A549 (cell line): ENCODE results near the gene BOK. TPM values are rescaled to one million over a fixed set of nuclear protein-coding genes. Genes with fewer than 3 reads are reported as not detected.

Source experiments
- ATAC-seq, 2 experiments: fragments of 200-7000 bp in 1 of 2; fragments of >200 bp in 1 of 2; cut with Nextera tagmentation in 1 of 2; cut with Tn5 transposase in 1 of 2; 3 replicates each; pipeline versions ENCODE4 v1.8.0 to v1.9.1; 2018 to 2020; ENCODE audit warnings: mild to moderate bottlenecking in 1 of 2, moderate library complexity in 1 of 2
- CTCF ChIA-PET: fragments of 300-600 bp; sonication (Branson Sonifier 250); formaldehyde crosslinking; extraction: SDS; loops from one replicate; lab custom pipeline; 2021; ENCODE audit warnings: antibody characterized with exemption, inconsistent platforms; lab: Yijun Ruan, JAX
- POLR2A ChIA-PET: fragments of 350-600 bp; formaldehyde crosslinking; extraction: SDS; loops from one replicate; lab custom pipeline; 2021; ENCODE audit warnings: antibody characterized with exemption, inconsistent platforms; lab: Yijun Ruan, JAX
- DNase-seq, 2 experiments: peaks; one replicate each; pipeline versions ENCODE4 v3.0.0 to v3.0.0-alpha.2; 2011 to 2016; ENCODE audit warnings: low read depth in 1 of 2, low spot score in 1 of 2
- FAIRE-seq: peaks from 2 replicates; lab custom pipeline; 2011; peaks lifted over from hg19 to GRCh38; lab: Jason Lieb, UNC
- H3K27ac ChIP-seq, 2 experiments: fragments of >200 bp; sonication (Bioruptor Twin); formaldehyde crosslinking; 3 replicates each; pipeline ENCODE4 v1.5.1; 2016 to 2017
- H3K4me1 ChIP-seq: fragments of >200 bp; sonication (Bioruptor Twin); formaldehyde crosslinking; 3 replicates; pipeline ENCODE4 v1.6.1; 2016
- H3K4me2 ChIP-seq: fragments of >200 bp; sonication (Bioruptor Twin); formaldehyde crosslinking; 3 replicates; pipeline ENCODE4 v1.6.1; 2016
- H3K4me3 ChIP-seq: fragments of >200 bp; sonication (Bioruptor Twin); formaldehyde crosslinking; 3 replicates; pipeline ENCODE4 v1.5.1; 2016
- H3K9me3 ChIP-seq: fragments of >200 bp; sonication (Bioruptor Twin); formaldehyde crosslinking; 3 replicates; pipeline ENCODE4 v1.6.1; 2016
- ATOH8 ChIP-seq: fragments of 250-450 bp; sonication (Bioruptor Pico); IDR thresholded peaks from 2 replicates; pipeline ENCODE4 v1.5.0; 2020; ENCODE audit warnings: low read depth, mild to moderate bottlenecking, moderate library complexity
- BHLHE40 ChIP-seq: IDR thresholded peaks from 2 replicates; pipeline ENCODE4 v1.6.1; 2012; ENCODE audit warnings: low read depth, low read length, inconsistent platforms
- CBX2 ChIP-seq: fragments of 200-600 bp; sonication (generic); IDR thresholded peaks from 2 replicates; pipeline ENCODE4 v1.6.1; 2016; ENCODE audit warnings: low read depth, mild to moderate bottlenecking, borderline replicate concordance
- CBX8 ChIP-seq: fragments of 200-600 bp; sonication (generic); IDR thresholded peaks from 2 replicates; pipeline ENCODE4 v1.6.1; 2016
- CEBPB ChIP-seq, 2 experiments: fragments of >200 bp in 1 of 2; sonication (Bioruptor Twin) in 1 of 2; formaldehyde crosslinking in 1 of 2; IDR thresholded peaks; 2 replicates each; pipeline ENCODE4 v1.6.1; 2012 to 2016
- CTCF ChIP-seq: fragments of >200 bp; sonication (Bioruptor Twin); formaldehyde crosslinking; IDR thresholded peaks from 3 replicates; pipeline ENCODE4 v1.5.1; 2016
- E2F6 ChIP-seq: IDR thresholded peaks from 2 replicates; pipeline ENCODE4 v1.6.1; 2012; ENCODE audit warnings: low read depth, borderline replicate concordance
- EHMT2 ChIP-seq: fragments of 200-600 bp; sonication (generic); IDR thresholded peaks from 2 replicates; pipeline ENCODE4 v1.6.1; 2016; ENCODE audit warnings: antibody characterized with exemption, low read depth, mild to moderate bottlenecking, moderate library complexity
- ELK1 ChIP-seq: fragments of 150-350 bp; IDR thresholded peaks from 2 replicates; pipeline ENCODE4 v1.6.1; 2014; ENCODE audit warnings: low read depth, mild to moderate bottlenecking, low read length
- ESRRA ChIP-seq: fragments of 150-350 bp; IDR thresholded peaks from 2 replicates; pipeline ENCODE4 v1.6.1; 2014; ENCODE audit warnings: mild to moderate bottlenecking, low read length, borderline replicate concordance
- FOSB ChIP-seq: fragments of 250-450 bp; sonication (Bioruptor Pico); IDR thresholded peaks from 2 replicates; pipeline ENCODE4 v1.5.0; 2020; ENCODE audit warnings: mild to moderate bottlenecking, moderate library complexity
- HES2 ChIP-seq: fragments of >200 bp; sonication (Bioruptor Twin); formaldehyde crosslinking; IDR thresholded peaks from 2 replicates; pipeline ENCODE4 v1.6.1; 2016
- HEYL ChIP-seq: fragments of 250-450 bp; sonication (Bioruptor Pico); IDR thresholded peaks from 2 replicates; pipeline ENCODE4 v1.8.0; 2021; ENCODE audit warnings: mild to moderate bottlenecking, moderate library complexity
- HOXA7 ChIP-seq: fragments of 250-450 bp; sonication (Bioruptor Pico); IDR thresholded peaks from 2 replicates; pipeline ENCODE4 v1.5.0; 2020; ENCODE audit warnings: mild to moderate bottlenecking, moderate library complexity
- MAFK ChIP-seq: fragments of 450-650 bp; IDR thresholded peaks from 2 replicates; pipeline ENCODE4 v1.6.1; 2014; ENCODE audit not compliant: partially characterized antibody
- MAX ChIP-seq: IDR thresholded peaks from 2 replicates; pipeline ENCODE4 v1.6.1; 2012
- NPAS2 ChIP-seq: fragments of 250-450 bp; sonication (Bioruptor Pico); IDR thresholded peaks from 2 replicates; pipeline ENCODE4 v1.8.0; 2022; ENCODE audit warnings: mild to moderate bottlenecking, moderate library complexity, borderline replicate concordance
- PBX3 ChIP-seq: IDR thresholded peaks from 2 replicates; pipeline ENCODE4 v1.6.1; 2012
- PHF8 ChIP-seq: fragments of 200-600 bp; sonication (generic); IDR thresholded peaks from 2 replicates; pipeline ENCODE4 v1.6.1; 2016; ENCODE audit warnings: low read depth, mild to moderate bottlenecking, antibody characterized with exemption, moderate library complexity, borderline replicate concordance
- RAD21 ChIP-seq, 2 experiments: fragments of >200 bp in 1 of 2; sonication (Bioruptor Twin) in 1 of 2; formaldehyde crosslinking in 1 of 2; IDR thresholded peaks in 1 of 2; conservative IDR thresholded peaks in 1 of 2; 2 replicates in 1 of 2; 3 replicates in 1 of 2; pipeline ENCODE4 v1.6.1; 2012 to 2018; ENCODE audit warnings: inconsistent platforms in 1 of 2
- RFX5 ChIP-seq: fragments of 450-650 bp; IDR thresholded peaks from 2 replicates; pipeline ENCODE4 v1.7.1; 2014; ENCODE audit warnings: antibody characterized with exemption, mild to moderate bottlenecking, moderate library complexity
- SMC3 ChIP-seq: fragments of >200 bp; sonication (Bioruptor Twin); formaldehyde crosslinking; IDR thresholded peaks from 3 replicates; pipeline ENCODE4 v1.6.1; 2018; ENCODE audit warnings: inconsistent platforms
- SREBF2 ChIP-seq: fragments of 450-650 bp; IDR thresholded peaks from 2 replicates; pipeline ENCODE4 v1.6.1; 2014; ENCODE audit warnings: mild to moderate bottlenecking, moderate library complexity
- ZC3H11A ChIP-seq: fragments of 450-650 bp; IDR thresholded peaks from 2 replicates; pipeline ENCODE4 v1.6.1; 2014; ENCODE audit warnings: antibody characterized with exemption, mild to moderate bottlenecking
- ZSCAN20 ChIP-seq: fragments of 250-450 bp; sonication (Bioruptor Pico); IDR thresholded peaks from 2 replicates; pipeline ENCODE4 v1.8.0; 2022; ENCODE audit warnings: mild to moderate bottlenecking, moderate library complexity
- WGBS: methylation state at CpG from one replicate; pipeline ENCODE4 v1.1.6; 2017; ENCODE audit errors: missing lambda C conversion rate; 5-methylcytosine and 5-hydroxymethylcytosine counted together
- polyA plus RNA-seq, 4 experiments: library from polyadenylated mRNA; depleted of rRNA in 3 of 4; stranded (reverse); fragments of >200 nt; fragmentation: RNase III in 1 of 4; extraction: RNeasy Plus Mini Kit Qiagen cat#74134 plus additional on column Dnase treatment in 1 of 4; gene quantifications; 2 replicates in 3 of 4; 3 replicates in 1 of 4; pipeline ENCODE4 v1.2.3, GENCODE V29; 2011 to 2017

Gene BOK
- polyA plus RNA-seq, 2 of the 4 experiments (the other 2 are of a cell fraction) = 5.0 to 12.6 TPM

GRCh38 chr2:241541564-241542277, 16.8 kb upstream of the BOK start (continued):
- TF ChIP-seq ZSCAN20 (no peak), FOSB (no peak), SMC3 (no peak), E2F6 (no peak), CBX2 (no peak)
- TF ChIP-seq, all 56 proteins: peak for 0

- TF ChIP-seq ESRRA (no peak), HOXA7 (CRISPR knock-in tag) (no peak), ZC3H11A (no peak), CBX8 (no peak), CEBPB (IDR thresholded peaks at IDR 0.05) (no peak), ELK1 (no peak), PBX3 (no peak), CBX2 (no peak)
- 79% methylated on average over 12 of the region's 15 CpGs for WGBS
- Histone ChIP-seq H3K27ac (no peak overlapping the region), H3K4me3 (no peak overlapping the region), H3K4me1 (peaks cover 14% of the 10 kb centered on the region), H3K9me3 (no peaks in the 10 kb centered on the region), H3K4me2 (no peak overlapping the region)
- POLR2A ChIA-PET = no interaction called here
- CTCF ChIA-PET = interaction anchor here (1.1 kb wide), 1 partner anchor 9 kb away, joined by 3 read pairs; no protein-coding TSS in a partner anchor
- DNase-seq (no peak), FAIRE-seq (no peak), ATAC-seq (peak in 1 of 2 experiments; percentile 8; a peak in 2 of 6 replicates)
Observed at GRCh38 chr2:241542278-241542605, 16.3 kb upstream of the BOK start.

- Histone ChIP-seq H3K4me2 (no peak overlapping the region), H3K27ac (no peak overlapping the region), H3K4me3 (no peak overlapping the region), H3K4me1 (peaks cover 21% of the 10 kb centered on the region), H3K9me3 (no peaks in the 10 kb centered on the region)
- FAIRE-seq = no peak
- no peak for DNase-seq
- WGBS = 55% methylated on average over 10 of the region's 10 CpGs
- ChIA-PET POLR2A (no interaction called here), CTCF (no interaction called here)
- ATAC-seq = no peak
- TF ChIP-seq HOXA7 (CRISPR knock-in tag) (no peak), BHLHE40 (no peak), ATOH8 (CRISPR knock-in tag) (no peak), SREBF2 (no peak)
Observed at GRCh38 chr2:241545106-241545505, 13.4 kb upstream of the BOK start.

- ATAC-seq (no peak), FAIRE-seq (no peak), DNase-seq (no peak)
- no peak overlapping the region for H3K4me2 ChIP-seq
- WGBS = 79% methylated on average over 12 of the region's 12 CpGs
- no peaks in the 10 kb centered on the region for H3K9me3 ChIP-seq
- POLR2A ChIA-PET = no interaction called here
- peaks cover 24% of the 10 kb centered on the region for H3K4me1 ChIP-seq
- CTCF ChIA-PET = no interaction called here
- TF ChIP-seq CTCF (no peak), PHF8 (no peak), HES2 (no peak), RFX5 (no peak), MAFK (no peak), RAD21 (conservative IDR thresholded peaks at IDR 0.05 in 1 of 2, IDR thresholded peaks at IDR 0.05 in 1 of 2) (no peak), HEYL (CRISPR knock-in tag) (no peak), MAX (no peak), EHMT2 (no peak), NPAS2 (CRISPR knock-in tag) (no peak)
- no peak overlapping the region for H3K27ac ChIP-seq
- no peak overlapping the region for H3K4me3 ChIP-seq
Observed at GRCh38 chr2:241545523-241546473, 12.7 kb upstream of the BOK start.
